GM06990 (cell line): ENCODE measurements around the gene PAPOLB.

Experiments
- DNase-seq: peaks from one replicate; pipeline ENCODE4 v3.0.0-alpha.2; 2011; ENCODE audit not compliant: insufficient read length; ENCODE audit errors: extremely low read depth
- H3K27me3 ChIP-seq: replicated peaks from 2 replicates; pipeline ENCODE4 v1.6.0; 2011; ENCODE audit warnings: low read length; ENCODE audit not compliant: control insufficient read depth, insufficient read depth
- H3K36me3 ChIP-seq: 2 replicates; pipeline ENCODE4 v1.5.1; 2011; ENCODE audit warnings: low read length; ENCODE audit not compliant: control insufficient read depth, insufficient read depth
- H3K4me3 ChIP-seq: replicated peaks from 2 replicates; pipeline ENCODE4 v1.5.1; 2011; ENCODE audit warnings: low read depth, mild to moderate bottlenecking, control low read depth, low read length
- CTCF ChIP-seq: IDR thresholded peaks from 2 replicates; pipeline ENCODE4 v1.5.1; 2011; ENCODE audit warnings: low read length, control low read depth, mild to moderate bottlenecking, inconsistent platforms; ENCODE audit not compliant: insufficient read depth, poor library complexity, severe bottlenecking

The PAPOLB gene

GRCh38 chr7:4873071-4873944, 11.5 kb upstream of the PAPOLB start:
- no peak overlapping the region for H3K4me3 ChIP-seq
- no peaks in the 10 kb centered on the region for H3K27me3 ChIP-seq
- no peak for DNase-seq
- no peak for TF ChIP-seq CTCF
- no peaks in the 10 kb centered on the region for H3K36me3 ChIP-seq

- no peaks in the 10 kb centered on the region for H3K27me3 ChIP-seq
- H3K36me3 ChIP-seq = no peaks in the 10 kb centered on the region
- no peak overlapping the region for H3K4me3 ChIP-seq
- TF ChIP-seq CTCF = no peak
- no peak for DNase-seq
Observed at GRCh38 chr7:4871930-4872675, 10.3 kb upstream of the PAPOLB start.

- Histone ChIP-seq H3K27me3 (no peaks in the 10 kb centered on the region), H3K4me3 (no peak overlapping the region), H3K36me3 (no peaks in the 10 kb centered on the region)
- TF ChIP-seq CTCF = no peak
- DNase-seq = no peak
Observed at GRCh38 chr7:4871056-4871680, 9.3 kb upstream of the PAPOLB start.

- DNase-seq = no peak
- Histone ChIP-seq H3K36me3 (no peaks in the 10 kb centered on the region), H3K27me3 (no peaks in the 10 kb centered on the region), H3K4me3 (no peak overlapping the region)
- TF ChIP-seq CTCF = no peak
Observed at GRCh38 chr7:4868493-4868892, 6.7 kb upstream of the PAPOLB start.

- H3K27me3 ChIP-seq = no peaks in the 10 kb centered on the region
- H3K4me3 ChIP-seq = no peak overlapping the region
- no peaks in the 10 kb centered on the region for H3K36me3 ChIP-seq
- TF ChIP-seq CTCF = no peak
- DNase-seq = no peak
Observed at GRCh38 chr7:4866528-4867496, 5.0 kb upstream of the PAPOLB start.
